Measurements from ENCODE around the gene ANAPC7.
"Not testable (repeated sequence)": the region's sequence is repeated elsewhere in the genome, so short reads cannot be mapped to it uniquely, and the experiment has no call there.

Gene ANAPC7

GRCh38 chr12:110348431-110349059 lies 55.0 kb downstream of the ANAPC7 start:
- DNase-seq (ENCODE audit: low read depth) = no peak

GRCh38 chr12:110347767-110348166 lies 55.7 kb downstream of the ANAPC7 start:
- DNase-seq (ENCODE audit: low read depth) = no peak

- no peak for DNase-seq (ENCODE audit: low read depth)
Observed at GRCh38 chr12:110345963-110346362, 57.5 kb downstream of the ANAPC7 start.

- no peak for DNase-seq (ENCODE audit: low read depth)
Observed at GRCh38 chr12:110345176-110345661, 58.3 kb downstream of the ANAPC7 start.

- no peak for DNase-seq (ENCODE audit: low read depth)
Observed at GRCh38 chr12:110344657-110345056, 58.9 kb downstream of the ANAPC7 start.

GRCh38 chr12:110343736-110344555 lies 59.6 kb downstream of the ANAPC7 start:
- DNase-seq (ENCODE audit: low read depth) = no peak

GRCh38 chr12:110343114-110343513 lies 60.4 kb downstream of the ANAPC7 start:
- no peak for DNase-seq (ENCODE audit: low read depth)

GRCh38 chr12:110342157-110342556 lies 61.4 kb downstream of the ANAPC7 start:
- no peak for DNase-seq (ENCODE audit: low read depth)

- DNase-seq (ENCODE audit: low read depth) = no peak
Observed at GRCh38 chr12:110340706-110341105, 62.8 kb downstream of the ANAPC7 start.

- DNase-seq (ENCODE audit: low read depth) = not testable (repeated sequence)
Observed at GRCh38 chr12:110340261-110340660, 63.2 kb downstream of the ANAPC7 start.

- DNase-seq (ENCODE audit: low read depth) = no peak
Observed at GRCh38 chr12:110339184-110339952, 64.1 kb downstream of the ANAPC7 start.

- DNase-seq (ENCODE audit: low read depth) = no peak
Observed at GRCh38 chr12:110338754-110339153, 64.8 kb downstream of the ANAPC7 start.

- DNase-seq (ENCODE audit: low read depth) = no peak
Observed at GRCh38 chr12:110337912-110338710, 65.4 kb downstream of the ANAPC7 start.

- DNase-seq (ENCODE audit: low read depth) = no peak
Observed at GRCh38 chr12:110335481-110336045, 67.9 kb downstream of the ANAPC7 start.

GRCh38 chr12:110333201-110333600 lies 70.3 kb downstream of the ANAPC7 start:
- no peak for DNase-seq (ENCODE audit: low read depth)

GRCh38 chr12:110330544-110330943 lies 73.0 kb downstream of the ANAPC7 start:
- no peak for DNase-seq (ENCODE audit: low read depth)

- no peak for DNase-seq (ENCODE audit: low read depth)
Observed at GRCh38 chr12:110330124-110330523, 73.4 kb downstream of the ANAPC7 start.

- no peak for DNase-seq (ENCODE audit: low read depth)
Observed at GRCh38 chr12:110329710-110330109, 73.8 kb downstream of the ANAPC7 start.

Data from non-pigmented ciliary epithelial cell (primary cell).